HCT116 (cell line): Measurements from ENCODE around the gene MCL1.

Source experiments
- CTCF ChIP-seq, 3 experiments: fragments of 200-600 bp in 1 of 3; sonication (generic) in 1 of 3; IDR thresholded peaks in 2 of 3; conservative IDR thresholded peaks in 1 of 3; 2 replicates each; pipeline ENCODE4 v1.5.1; 2012 to 2017; ENCODE audit warnings: low read depth in 2 of 3, low read length in 2 of 3, antibody characterized with exemption in 1 of 3, borderline replicate concordance in 1 of 3, control low read depth in 1 of 3, mild to moderate bottlenecking in 1 of 3, mixed read lengths in 1 of 3, mixed run types in 1 of 3, moderate library complexity in 1 of 3; ENCODE audit not compliant: insufficient read depth in 1 of 3
- POLR2A ChIP-seq: IDR thresholded peaks from 2 replicates; pipeline ENCODE4 v1.7.0; 2011; ENCODE audit warnings: borderline replicate concordance; ENCODE audit not compliant: insufficient read depth, insufficient read length; ENCODE audit errors: extremely low read depth
- SIN3A ChIP-seq: IDR thresholded peaks from 2 replicates; pipeline ENCODE4 v1.6.1; 2012; ENCODE audit warnings: low read depth

- no peak for TF ChIP-seq CTCF (IDR thresholded peaks at IDR 0.05 in 2 of 3, conservative IDR thresholded peaks at IDR 0.05 in 1 of 3; ENCODE audit: borderline replicate concordance in 1 of 3, insufficient read depth in 1 of 3, low read depth in 2 of 3, low read length in 2 of 3)
- no peak for TF ChIP-seq POLR2A
- TF ChIP-seq SIN3A = no peak
These were observed 28.2 kb downstream of the MCL1 start for GRCh38 chr1:150551051-150551783.
